SK-N-SH treated with all-trans-retinoic acid at 6 μM for 48 hours (cell line): ENCODE measurements around the gene FBXL17.

Source experiments
- ATAC-seq: fragments of 200-7000 bp; cut with Tn5 transposase; 3 replicates; pipeline ENCODE4 v1.9.1; 2020; ENCODE audit warnings: mild to moderate bottlenecking, moderate library complexity
- BACH2 ChIP-seq: fragments of 250-450 bp; sonication (Bioruptor Pico); IDR thresholded peaks from 2 replicates; pipeline ENCODE4 v1.9.0; 2021; ENCODE audit warnings: mild to moderate bottlenecking, borderline replicate concordance
- CREB5 ChIP-seq: fragments of 250-450 bp; sonication (Bioruptor Pico); IDR thresholded peaks from 2 replicates; pipeline ENCODE4 v1.5.1; 2020; ENCODE audit warnings: low read depth, mild to moderate bottlenecking, moderate library complexity
- CSDC2 ChIP-seq: fragments of 250-450 bp; sonication (Bioruptor Pico); IDR thresholded peaks from 2 replicates; pipeline ENCODE4 v1.5.0; 2020; ENCODE audit warnings: mild to moderate bottlenecking, moderate library complexity
- ESRRG ChIP-seq: fragments of 250-450 bp; sonication (Bioruptor Pico); IDR thresholded peaks from 2 replicates; pipeline ENCODE4 v1.6.1; 2021; ENCODE audit warnings: mild to moderate bottlenecking
- ISL1 ChIP-seq: fragments of 250-450 bp; sonication (Bioruptor Pico); IDR thresholded peaks from 2 replicates; pipeline ENCODE4 v2.1.2; 2022; ENCODE audit warnings: mild to moderate bottlenecking, moderate library complexity
- OSR1 ChIP-seq: fragments of 250-450 bp; sonication (Bioruptor Pico); IDR thresholded peaks from 2 replicates; pipeline ENCODE4 v1.8.0; 2022; ENCODE audit warnings: moderate library complexity, mild to moderate bottlenecking, inconsistent platforms
- POU6F1 ChIP-seq: fragments of 250-450 bp; sonication (Bioruptor Pico); IDR thresholded peaks from 2 replicates; pipeline ENCODE4 v1.8.0; 2021; ENCODE audit warnings: low read depth, mild to moderate bottlenecking, moderate library complexity, borderline replicate concordance
- RARB ChIP-seq: fragments of 250-450 bp; sonication (Bioruptor Pico); IDR thresholded peaks from 2 replicates; pipeline ENCODE4 v1.8.0; 2021; ENCODE audit warnings: mild to moderate bottlenecking, moderate library complexity
- SNAI2 ChIP-seq: fragments of 250-450 bp; sonication (Bioruptor Pico); IDR thresholded peaks from 2 replicates; pipeline ENCODE4 v1.5.0; 2020; ENCODE audit warnings: mild to moderate bottlenecking, moderate library complexity
- TCF4 ChIP-seq: fragments of 250-450 bp; sonication (Bioruptor Pico); IDR thresholded peaks from 2 replicates; pipeline ENCODE4 v1.8.0; 2021; ENCODE audit warnings: mild to moderate bottlenecking, moderate library complexity, borderline replicate concordance
- TSHZ2 ChIP-seq: fragments of 250-450 bp; sonication (Bioruptor Pico); IDR thresholded peaks from 2 replicates; pipeline ENCODE4 v1.5.0; 2020; ENCODE audit warnings: mild to moderate bottlenecking, moderate library complexity
- ZFP3 ChIP-seq: fragments of 250-450 bp; sonication (Bioruptor Pico); IDR thresholded peaks from 2 replicates; pipeline ENCODE4 v1.5.0; 2020; ENCODE audit warnings: mild to moderate bottlenecking, moderate library complexity
- ZNF565 ChIP-seq: fragments of 450-650 bp; formaldehyde crosslinking; conservative IDR thresholded peaks from 2 replicates; pipeline ENCODE4 v1.5.0; 2020; ENCODE audit warnings: low read depth, mild to moderate bottlenecking, moderate library complexity
- TF ChIP-seq, protein P1 (sequence below): fragments of 250-450 bp; sonication (Bioruptor Pico); IDR thresholded peaks from 2 replicates; pipeline ENCODE4 v1.5.1; 2021; ENCODE audit warnings: mild to moderate bottlenecking, moderate library complexity
- TF ChIP-seq, protein P2 (sequence below): fragments of 250-450 bp; sonication (Bioruptor Pico); IDR thresholded peaks from 2 replicates; pipeline ENCODE4 v1.8.0; 2020; ENCODE audit warnings: mild to moderate bottlenecking, moderate library complexity, borderline replicate concordance

Gene FBXL17

GRCh38 chr5:108297042-108297601, 84.8 kb downstream of the FBXL17 start:
- TF ChIP-seq TCF4 (no peak), ZNF565 (CRISPR knock-in tag) (no peak), ISL1 (CRISPR knock-in tag) (no peak), SNAI2 (no peak), RARB (CRISPR knock-in tag) (no peak), OSR1 (CRISPR knock-in tag) (no peak), ESRRG (CRISPR knock-in tag) (no peak), BACH2 (no peak), CREB5 (CRISPR knock-in tag) (no peak)
- TF ChIP-seq, protein P1, sequence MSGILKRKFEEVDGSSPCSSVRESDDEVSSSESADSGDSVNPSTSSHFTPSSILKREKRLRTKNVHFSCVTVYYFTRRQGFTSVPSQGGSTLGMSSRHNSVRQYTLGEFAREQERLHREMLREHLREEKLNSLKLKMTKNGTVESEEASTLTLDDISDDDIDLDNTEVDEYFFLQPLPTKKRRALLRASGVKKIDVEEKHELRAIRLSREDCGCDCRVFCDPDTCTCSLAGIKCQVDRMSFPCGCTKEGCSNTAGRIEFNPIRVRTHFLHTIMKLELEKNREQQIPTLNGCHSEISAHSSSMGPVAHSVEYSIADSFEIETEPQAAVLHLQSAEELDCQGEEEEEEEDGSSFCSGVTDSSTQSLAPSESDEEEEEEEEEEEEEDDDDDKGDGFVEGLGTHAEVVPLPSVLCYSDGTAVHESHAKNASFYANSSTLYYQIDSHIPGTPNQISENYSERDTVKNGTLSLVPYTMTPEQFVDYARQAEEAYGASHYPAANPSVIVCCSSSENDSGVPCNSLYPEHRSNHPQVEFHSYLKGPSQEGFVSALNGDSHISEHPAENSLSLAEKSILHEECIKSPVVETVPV (CRISPR knock-in tag): no peak
- ATAC-seq: no peak

DNA sequence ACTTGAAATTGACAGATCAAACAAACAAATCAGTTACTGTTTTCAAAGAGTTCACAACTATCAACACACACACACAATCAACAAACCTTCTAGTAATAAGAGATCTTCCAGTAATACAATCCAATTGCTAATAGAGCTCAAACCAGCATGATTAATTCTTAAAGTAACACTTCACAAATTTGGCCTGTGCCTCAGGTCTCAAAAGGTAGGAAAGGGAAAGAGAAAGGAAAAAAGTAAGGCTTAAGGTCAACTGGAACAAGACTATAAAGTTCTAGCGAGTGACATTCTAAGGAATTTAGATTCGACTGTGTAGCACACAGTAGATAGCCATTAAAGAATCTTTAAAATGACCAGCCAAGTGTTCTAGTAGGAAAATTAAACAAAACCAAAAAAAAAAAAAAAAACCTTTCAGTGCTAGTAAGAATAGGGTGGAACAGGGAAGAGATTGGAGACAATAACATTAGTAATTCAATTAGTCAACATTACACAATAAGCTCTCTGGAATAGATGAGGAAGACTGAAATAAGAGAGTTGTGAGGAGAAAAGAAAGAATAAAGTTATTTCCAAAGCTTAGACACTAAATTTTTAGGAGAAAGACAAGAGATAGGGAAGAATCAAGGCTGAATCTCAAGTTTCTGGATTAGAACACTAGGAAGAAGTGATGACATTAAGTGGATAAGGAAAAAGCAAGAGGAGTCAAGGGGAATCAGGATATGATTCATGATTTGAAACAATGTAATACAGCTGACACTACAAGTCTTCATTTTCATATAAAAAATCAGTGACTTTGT, 86.1 kb downstream of the FBXL17 start:
- no peak for ATAC-seq
- no peak for TF ChIP-seq CREB5 (CRISPR knock-in tag)
- TF ChIP-seq RARB (CRISPR knock-in tag): no peak
- TF ChIP-seq ZNF565 (CRISPR knock-in tag): no peak
- TF ChIP-seq, protein P2, sequence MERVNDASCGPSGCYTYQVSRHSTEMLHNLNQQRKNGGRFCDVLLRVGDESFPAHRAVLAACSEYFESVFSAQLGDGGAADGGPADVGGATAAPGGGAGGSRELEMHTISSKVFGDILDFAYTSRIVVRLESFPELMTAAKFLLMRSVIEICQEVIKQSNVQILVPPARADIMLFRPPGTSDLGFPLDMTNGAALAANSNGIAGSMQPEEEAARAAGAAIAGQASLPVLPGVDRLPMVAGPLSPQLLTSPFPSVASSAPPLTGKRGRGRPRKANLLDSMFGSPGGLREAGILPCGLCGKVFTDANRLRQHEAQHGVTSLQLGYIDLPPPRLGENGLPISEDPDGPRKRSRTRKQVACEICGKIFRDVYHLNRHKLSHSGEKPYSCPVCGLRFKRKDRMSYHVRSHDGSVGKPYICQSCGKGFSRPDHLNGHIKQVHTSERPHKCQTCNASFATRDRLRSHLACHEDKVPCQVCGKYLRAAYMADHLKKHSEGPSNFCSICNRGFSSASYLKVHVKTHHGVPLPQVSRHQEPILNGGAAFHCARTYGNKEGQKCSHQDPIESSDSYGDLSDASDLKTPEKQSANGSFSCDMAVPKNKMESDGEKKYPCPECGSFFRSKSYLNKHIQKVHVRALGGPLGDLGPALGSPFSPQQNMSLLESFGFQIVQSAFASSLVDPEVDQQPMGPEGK (CRISPR knock-in tag): no peak
- TF ChIP-seq OSR1 (CRISPR knock-in tag): no peak
- TF ChIP-seq TCF4: no peak
- TF ChIP-seq ZFP3 (CRISPR knock-in tag): no peak
- TF ChIP-seq, protein P1 (CRISPR knock-in tag): no peak
- TF ChIP-seq ESRRG (CRISPR knock-in tag): no peak
- TF ChIP-seq BACH2: no peak
- no peak for TF ChIP-seq TSHZ2 (CRISPR knock-in tag)
- TF ChIP-seq CSDC2 (CRISPR knock-in tag): no peak
- TF ChIP-seq POU6F1 (CRISPR knock-in tag): no peak
- TF ChIP-seq ISL1 (CRISPR knock-in tag): no peak
- TF ChIP-seq, all 23 proteins: peak for 0
